Left cardiac atrium (tissue), 4 donors: ENCODE results near the gene PHLDB3. TPM values are rescaled to one million over a fixed set of nuclear protein-coding genes. Genes with fewer than 3 reads are reported as not detected.

Experiments
- ATAC-seq, 2 donors: fragments of 200-7000 bp; cut with Tn5 transposase; one replicate each; pipeline ENCODE4 v1.9.1; 2020; ENCODE audit warnings: mild to moderate bottlenecking in 2 of 2, moderate library complexity in 2 of 2
- DNase-seq: peaks from one replicate; pipeline ENCODE4 v3.0.0-alpha.2; 2020
- intact Hi-C, 2 donors: fragments of 100-400 bp; cut with DNase I; formaldehyde crosslinking; loops; one replicate each; pipeline versions ENCODE4 v1.14.1 to v1.15.1; 2022 to 2023
- total RNA-seq, 2 donors: library from RNA; stranded (reverse); fragmentation: NEBNext Ultra II Directional; extraction: Animal tissue kit (Norgen Biotek cat#: 25700); gene quantifications; one replicate each; pipeline ENCODE4 v1.2.1, GENCODE V29; 2021
- donor health status: DM: no; HTN: yes; CAD: no.
- donor health status: DM: no; HTN: yes; CAD: no; lungs with severe emphysema.
- donor health status: DM: yes; HTN: yes; CAD: no.
- donor health status: Dilated cardiomyopathy.

The PHLDB3 gene
- total RNA-seq, 2 donors from 2014 or later, result 7.3 to 7.4 TPM

DNA sequence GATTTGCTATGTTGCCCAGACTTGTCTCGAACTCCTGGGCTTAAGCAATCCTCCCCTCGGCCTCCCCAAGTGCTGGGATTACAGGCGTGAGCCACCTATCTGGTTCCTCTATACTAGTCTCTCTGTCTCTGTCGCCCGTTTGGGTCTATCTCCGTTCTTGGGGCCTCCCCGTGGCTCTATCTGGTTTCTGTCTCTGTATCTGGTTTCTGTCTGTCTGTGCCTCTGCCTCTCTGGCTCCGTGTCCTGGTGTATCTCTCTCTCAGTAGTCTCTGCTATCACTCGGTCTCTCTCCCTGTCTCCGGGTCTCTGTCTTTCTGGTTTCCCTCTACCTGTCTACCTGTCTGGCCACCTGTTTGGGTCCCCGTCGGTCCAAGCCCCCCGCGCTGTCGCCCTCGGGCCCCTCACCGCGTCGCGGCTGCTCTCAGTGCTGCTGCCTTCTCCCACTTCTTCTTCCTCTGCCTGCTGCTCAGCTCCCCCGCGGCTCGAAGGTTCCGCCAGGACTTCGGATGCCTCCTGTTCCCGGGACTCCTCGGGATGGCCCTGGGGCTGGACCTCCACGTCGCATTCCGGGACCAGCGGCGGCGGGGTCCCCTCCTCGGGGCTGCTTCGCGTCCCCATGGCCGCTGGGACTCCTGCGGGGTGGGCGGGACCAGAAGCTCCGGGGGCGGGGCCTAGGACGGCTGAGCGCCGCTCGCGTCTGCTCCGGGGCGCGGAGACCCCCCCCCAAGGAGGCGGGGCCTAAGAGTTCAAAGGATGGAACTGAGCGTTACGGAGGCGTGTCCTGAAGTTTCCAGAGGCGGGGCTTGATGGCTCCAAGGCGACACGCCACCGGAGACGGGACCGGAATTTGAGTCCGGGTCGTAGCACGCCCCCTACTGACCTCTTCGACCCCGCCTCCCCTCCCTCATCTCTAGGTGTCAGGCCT, 783 bp downstream of the PHLDB3 start:
- intact Hi-C loops, result no loop called here
- DNase-seq, result peak; percentile 99
- ATAC-seq, result peak; percentile 99

DNA sequence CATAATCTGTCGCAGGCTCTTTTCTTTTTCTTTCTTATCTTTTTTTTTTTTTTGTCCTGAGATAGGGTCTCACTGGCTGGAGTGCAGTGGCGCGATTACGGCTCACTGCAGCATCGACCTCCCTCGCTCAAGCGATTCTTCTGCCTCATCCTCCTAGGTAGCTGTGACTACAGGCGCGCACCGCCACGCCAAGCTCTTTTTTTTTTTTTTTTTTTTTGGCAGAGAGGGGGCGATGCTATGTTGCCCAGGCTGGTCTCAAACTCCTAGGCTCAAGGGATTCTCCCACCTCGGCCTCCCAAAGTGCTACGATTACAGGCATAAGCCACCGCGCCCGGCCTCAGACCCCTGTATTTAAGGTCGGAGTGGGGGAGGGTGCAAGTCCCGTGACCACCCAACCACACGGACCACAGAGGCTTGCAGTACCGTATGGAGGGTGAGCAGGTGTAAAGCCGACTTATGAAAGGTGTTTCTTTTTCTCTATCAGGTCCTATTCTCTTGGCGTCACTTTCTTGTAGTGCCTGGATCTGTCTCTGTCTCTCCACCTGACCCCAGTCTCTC, 2.0 kb downstream of the PHLDB3 start:
- ATAC-seq (no peak), DNase-seq (no peak)
- intact Hi-C loops, result no loop called here

DNA sequence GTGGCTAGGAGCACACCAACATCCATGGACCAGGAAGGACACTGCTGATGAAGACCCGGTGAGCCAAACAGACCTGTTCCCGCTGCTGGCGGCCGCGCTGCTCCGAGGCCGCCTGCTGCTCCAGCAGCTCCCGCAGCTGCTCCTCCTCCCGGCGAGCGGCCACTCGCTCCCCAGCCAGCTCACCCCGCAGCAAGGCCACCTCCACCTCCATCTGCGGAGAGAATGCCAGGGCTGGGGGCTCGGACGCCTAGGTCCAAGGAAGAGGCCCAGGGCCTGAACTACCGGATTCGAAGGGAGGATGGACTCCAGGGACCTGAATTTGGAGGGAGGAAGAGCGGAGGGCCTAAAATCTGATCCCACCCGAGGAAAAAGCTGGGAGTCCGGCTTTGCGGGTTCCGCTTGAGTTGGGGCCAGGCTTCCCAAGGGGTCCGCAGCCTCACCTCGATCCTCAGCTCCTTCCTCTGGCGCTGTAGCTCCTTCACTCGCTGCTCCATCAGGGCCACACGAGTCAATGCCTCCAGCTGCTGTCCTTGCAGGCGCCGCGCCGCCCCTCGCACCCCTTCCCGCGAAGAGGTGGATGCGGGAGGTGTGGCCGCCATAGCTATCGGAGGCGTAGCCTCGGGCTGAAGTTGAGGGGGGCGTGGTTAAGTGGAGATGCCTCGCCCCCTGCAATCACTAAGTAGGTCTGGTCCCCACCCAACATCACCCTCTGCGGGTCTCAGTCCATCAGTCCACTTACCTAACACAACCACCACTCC, 2.7 kb downstream of the PHLDB3 start:
- ATAC-seq (no peak), DNase-seq (peak; percentile 39)
- intact Hi-C loops, result no loop called here

DNA sequence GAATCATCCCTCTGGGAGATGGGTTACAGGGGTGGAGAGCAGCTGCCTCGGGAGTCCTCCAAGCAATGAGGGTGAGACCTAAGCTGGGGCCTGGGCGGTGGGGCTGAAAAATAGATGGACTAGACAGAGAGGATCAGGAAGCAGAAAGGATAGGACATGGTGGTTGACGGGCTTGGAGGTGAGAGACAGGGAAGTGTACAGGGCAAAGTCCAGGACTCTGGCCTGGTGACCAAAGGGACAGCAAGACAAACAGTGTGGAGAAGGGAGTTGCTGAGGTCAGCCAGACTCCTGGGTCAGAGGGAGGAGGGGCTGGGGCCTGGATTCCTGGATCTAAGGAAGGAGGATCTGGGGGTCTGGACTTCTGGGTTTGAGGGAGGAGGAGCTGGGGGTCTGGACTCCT, 5.5 kb downstream of the PHLDB3 start:
- intact Hi-C loops, result no loop called here
- DNase-seq (no peak), ATAC-seq (no peak)

DNA sequence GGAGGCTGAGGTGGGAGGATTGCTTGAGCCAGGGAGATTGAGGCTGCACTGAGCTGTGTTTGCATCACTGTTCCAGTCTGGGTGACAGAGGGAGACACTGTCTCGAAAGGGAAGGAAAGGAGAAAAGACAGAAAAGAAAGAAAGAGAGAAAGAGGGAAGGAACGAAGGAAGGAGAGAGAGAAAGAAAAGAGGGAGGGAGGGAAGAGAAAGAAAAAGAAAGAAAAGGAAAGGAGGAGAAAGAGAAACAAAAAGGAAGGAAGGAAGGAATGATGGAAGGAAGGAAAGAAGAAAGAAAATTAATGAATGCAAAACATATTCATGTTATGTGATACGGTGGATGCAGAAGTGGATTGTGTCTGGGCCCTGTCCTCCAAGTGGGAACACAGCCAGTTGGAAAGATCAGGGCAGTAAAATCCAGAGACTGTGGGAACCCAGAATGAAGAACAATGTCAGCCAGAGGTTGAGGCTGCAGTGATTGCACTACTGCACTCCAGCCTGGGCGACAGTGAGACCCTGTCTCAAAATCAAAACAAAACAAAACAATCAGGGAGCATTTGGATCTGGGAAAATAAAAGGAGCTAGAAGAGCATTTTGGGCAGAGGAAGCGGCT, 6.2 kb downstream of the PHLDB3 start:
- intact Hi-C loops, result no loop called here
- ATAC-seq, result peak; percentile 18 to 77
- DNase-seq, result no peak

DNA sequence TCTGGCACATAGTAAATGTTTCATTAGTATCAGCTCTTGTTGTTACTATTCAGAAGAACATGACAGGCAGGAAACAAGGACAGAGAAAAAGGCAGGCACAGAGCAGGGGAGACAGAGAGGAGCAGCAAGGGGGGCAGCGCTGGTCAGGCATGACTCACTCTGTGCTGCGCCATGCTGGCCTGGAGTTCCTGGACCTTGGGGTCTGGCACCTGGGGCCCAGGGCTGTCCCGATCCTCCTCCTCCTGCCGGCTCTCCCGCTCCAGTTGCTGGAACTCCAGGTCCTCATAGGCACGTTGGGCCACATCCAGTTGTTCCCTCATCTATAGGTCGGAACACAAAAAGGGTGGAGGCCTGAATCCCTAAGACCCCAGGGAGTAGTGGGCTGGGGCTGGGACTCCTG, 7.6 kb downstream of the PHLDB3 start:
- ATAC-seq (no peak), DNase-seq (no peak)
- intact Hi-C loops, result no loop called here

DNA sequence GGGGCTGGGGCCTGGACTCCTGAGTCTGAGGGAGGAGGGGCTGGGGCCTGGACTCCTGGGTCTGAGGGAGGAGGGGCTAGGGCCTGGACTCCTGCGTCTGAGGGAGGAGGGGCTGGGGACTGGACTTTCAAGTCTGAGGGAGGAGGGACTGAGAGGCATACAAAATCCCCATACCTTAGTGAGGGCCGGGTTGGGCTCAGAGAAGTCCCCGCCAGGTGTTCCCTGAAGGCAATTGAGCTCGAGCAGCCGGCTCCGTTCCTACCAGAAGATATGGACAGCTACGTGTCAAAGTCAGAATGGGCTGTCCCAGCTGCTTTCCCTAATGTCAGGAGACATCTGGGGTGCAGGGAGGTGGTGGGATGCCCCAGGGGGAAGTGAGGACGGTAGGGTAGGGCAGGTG, 9.5 kb downstream of the PHLDB3 start:
- no peak for ATAC-seq
- DNase-seq, result no peak
- intact Hi-C loops, result no loop called here

DNA sequence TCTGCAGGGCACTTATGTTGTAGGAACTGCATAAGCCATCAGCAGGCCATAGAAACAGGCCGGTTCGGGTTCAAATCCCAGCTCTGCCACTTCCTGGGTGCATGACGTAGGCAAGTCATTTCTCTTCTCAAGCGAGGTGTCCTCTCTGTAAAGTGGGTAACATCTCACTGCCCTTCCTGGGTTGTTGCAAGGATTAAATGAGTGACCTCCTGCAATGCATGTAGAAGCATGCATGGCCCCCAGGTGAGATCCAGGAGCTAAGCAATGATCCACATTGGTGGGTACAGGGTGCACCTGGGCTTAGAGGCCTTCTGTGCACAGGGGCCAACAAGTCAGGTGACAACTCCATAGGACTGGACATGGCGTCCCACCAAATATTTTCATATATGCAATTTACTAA, 13.8 kb downstream of the PHLDB3 start:
- intact Hi-C loops, result no loop called here
- no peak for DNase-seq
- ATAC-seq, result no peak

DNA sequence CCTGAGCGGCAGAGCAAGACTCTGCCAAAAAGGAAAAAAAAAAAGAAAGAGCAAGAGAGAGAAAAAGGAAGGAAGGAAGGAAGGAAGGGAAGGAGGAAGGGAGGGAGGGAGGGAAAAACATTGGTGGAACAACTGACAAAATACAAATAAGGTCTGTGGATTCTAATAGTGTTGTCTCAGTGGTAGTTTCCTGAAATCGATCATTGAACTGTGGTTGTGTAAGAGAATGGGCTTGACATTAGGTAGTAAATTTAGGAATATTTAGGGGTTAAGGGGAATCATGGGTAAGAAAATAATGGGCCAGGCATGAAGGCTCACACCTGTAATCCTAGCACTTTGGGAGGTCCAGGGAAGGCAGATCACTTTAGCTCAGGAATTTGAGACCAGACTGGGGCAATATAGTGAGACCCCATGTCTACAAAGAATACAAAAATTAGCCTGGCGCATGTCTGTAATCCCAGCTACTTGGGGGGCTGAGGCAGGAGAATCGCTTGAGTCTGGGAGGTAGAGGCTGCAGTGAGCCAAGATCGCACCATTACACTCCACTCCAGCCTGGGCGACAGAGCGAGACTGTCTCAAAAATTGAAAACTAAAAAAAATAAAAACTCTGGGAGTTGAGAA, 14.5 kb downstream of the PHLDB3 start:
- no peak for ATAC-seq
- intact Hi-C loops, result no loop called here

DNA sequence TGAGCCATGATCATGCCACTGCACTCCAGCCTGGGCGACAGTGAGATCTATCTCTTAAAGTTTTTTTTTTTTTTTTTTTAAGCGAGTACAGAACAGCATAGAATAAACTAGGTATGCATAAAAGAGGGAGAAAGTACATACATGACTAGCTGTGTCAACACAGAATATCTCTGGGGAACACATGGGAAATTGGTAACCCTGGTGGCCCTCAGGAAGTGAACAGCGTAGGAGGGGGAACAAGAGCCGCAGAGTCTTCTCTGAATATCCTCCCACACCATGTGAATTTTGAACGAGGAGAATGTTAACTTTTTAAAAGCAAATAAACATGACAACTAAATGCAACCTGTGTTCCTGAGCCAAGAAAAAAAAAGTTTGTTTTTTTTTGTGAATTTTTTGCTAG, 15.2 kb downstream of the PHLDB3 start:
- DNase-seq, result no peak
- ATAC-seq, result peak in 1 of 2 donors; percentile 19
- intact Hi-C loops, result no loop called here

More for the DNA sequence above, 14.5 kb downstream of the PHLDB3 start:
- no peak for DNase-seq

DNA sequence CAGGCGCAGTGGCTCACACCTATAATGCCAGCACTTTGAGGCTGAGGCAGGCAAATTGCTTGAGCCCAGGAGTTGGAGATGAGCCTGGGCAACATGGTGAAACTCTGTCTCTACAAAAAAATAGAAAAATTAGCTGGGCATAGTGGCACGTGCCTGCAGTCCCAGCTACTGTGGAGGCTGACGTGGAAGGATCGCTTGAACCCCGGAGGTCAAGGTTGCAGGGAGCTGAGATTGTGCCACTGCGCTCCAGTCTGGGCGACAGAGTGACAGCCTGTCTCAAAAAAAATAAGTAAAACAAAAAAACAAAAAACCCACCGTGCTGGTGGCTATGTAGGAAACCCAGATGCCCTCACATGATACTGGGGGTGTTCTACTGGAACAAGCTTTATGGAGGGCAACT, 16.4 kb downstream of the PHLDB3 start:
- DNase-seq (no peak), ATAC-seq (no peak)
- intact Hi-C loops, result no loop called here

DNA sequence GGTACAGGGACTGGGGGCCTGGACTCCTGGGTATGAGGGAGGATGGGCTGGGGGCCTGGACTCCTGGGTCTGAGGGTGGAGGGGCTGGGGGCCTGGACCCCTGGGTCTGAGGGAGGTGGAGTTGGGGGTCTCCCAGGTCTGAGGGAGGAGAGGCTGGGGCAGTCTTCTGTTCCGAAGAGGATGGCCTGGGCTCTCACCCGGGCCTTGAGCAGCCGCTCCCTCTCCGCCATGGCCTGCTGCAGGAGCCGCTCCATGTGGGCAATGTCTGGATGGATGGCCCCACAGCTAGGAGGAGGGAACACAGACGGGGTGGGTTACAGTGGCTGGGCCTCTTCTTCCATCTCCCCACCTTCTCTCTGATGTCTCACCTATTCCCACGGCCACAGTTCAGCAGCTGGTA, 18.1 kb downstream of the PHLDB3 start:
- intact Hi-C loops, result no loop called here
- DNase-seq, result no peak

DNA sequence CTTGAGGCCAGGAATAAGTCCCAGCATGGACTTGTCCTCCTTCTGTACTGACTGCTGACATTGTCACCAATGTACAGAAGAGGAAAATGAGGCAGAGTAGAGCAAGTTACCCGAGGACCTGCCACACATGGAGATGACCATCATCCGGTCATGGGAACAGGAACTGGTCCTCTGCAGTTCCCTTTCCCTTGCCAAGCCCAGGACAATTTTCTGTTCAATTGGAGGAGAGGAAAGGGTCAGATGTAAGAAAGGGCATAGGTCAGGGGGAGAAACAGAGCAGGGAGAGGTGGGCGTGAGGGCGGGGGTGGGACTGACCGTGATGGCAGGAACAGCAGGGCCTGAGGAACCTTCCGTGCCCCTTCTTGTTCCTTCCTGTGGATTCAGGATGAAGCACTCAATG, 18.6 kb downstream of the PHLDB3 start:
- ATAC-seq (no peak), DNase-seq (no peak)
- intact Hi-C loops, result no loop called here

More for the DNA sequence above, 18.1 kb downstream of the PHLDB3 start:
- ATAC-seq, result no peak

DNA sequence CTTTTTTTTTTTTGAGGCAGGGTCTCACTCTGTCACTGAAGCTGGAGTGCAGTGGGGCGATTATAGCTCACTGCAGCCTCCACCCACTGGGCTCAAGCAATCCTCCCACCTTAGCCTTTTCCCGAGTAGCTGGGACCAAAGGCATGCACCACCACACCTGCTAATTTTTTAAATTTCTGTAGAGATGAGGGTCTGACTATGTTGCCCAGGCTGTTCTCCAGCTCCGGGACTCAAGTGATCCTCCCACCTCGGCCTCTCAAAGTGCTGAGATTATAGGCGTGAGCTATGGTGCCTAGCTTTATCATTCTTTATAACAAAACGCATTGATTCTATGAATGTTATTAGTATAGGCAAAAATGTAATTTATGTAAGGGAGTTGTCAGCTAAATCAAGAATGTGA, 21.3 kb downstream of the PHLDB3 start:
- intact Hi-C loops, result no loop called here
- ATAC-seq, result no peak
- no peak for DNase-seq

DNA sequence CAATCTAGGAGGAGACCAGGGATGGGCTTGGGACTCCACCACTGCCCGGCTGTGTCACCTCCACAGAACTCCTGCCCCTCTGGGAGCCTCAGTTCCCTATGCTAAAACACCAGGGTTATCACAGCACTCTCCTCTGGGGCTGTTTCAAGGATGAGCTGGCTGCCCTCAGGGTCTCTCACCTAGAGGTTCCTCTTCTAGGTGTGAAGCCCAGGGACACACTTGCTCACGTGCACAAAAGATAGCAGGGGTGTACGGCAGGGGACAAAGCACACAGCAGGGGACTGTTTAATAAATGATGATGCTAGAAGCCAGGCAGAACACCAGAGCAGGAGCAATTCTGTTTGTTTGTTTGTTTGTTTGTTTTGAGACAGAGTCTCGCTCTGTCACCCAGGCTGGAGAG, 22.4 kb downstream of the PHLDB3 start:
- intact Hi-C loops, result no loop called here
- ATAC-seq (no peak), DNase-seq (no peak)

DNA sequence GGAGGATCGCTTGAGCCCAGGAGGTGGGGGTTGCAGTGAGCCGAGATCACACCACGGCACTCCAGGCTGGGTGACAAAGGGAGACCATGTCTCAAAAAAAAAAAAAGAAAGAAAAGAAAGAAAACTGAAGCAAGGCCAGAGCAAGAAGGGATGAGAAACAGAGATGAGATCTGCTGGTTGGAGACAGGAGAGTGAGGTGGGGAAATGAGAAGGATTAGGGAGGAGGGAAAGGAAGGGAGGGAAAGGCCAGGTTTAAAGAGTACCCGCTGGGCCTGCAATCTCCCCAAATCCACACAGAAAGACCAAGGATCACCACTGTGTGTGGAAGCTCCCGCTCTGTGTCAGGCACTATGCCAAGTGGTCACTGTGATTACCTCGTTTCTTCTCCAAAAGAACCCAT, 22.8 kb downstream of the PHLDB3 start:
- ATAC-seq, result no peak
- DNase-seq, result no peak
- intact Hi-C loops, result no loop called here

DNA sequence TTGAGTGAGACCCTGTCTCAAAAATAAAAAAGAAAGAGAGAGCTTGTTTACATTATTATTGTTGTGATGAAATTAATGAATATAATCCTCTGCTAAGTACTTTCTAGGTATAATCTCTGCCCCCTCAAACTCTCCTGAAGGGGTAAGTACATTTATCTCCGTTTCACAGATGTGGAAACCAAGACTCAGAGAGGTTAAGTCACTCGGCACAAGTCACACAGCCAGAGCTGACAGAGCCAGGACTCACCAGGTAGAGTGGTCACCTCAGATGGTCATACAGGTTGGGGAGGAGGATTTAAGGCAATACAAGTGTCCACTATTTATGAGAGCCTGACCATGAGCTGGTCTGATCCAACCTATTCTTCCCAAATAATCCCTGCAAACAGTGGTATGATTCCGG, 24.0 kb downstream of the PHLDB3 start:
- intact Hi-C loops, result no loop called here
- ATAC-seq (no peak), DNase-seq (no peak)

DNA sequence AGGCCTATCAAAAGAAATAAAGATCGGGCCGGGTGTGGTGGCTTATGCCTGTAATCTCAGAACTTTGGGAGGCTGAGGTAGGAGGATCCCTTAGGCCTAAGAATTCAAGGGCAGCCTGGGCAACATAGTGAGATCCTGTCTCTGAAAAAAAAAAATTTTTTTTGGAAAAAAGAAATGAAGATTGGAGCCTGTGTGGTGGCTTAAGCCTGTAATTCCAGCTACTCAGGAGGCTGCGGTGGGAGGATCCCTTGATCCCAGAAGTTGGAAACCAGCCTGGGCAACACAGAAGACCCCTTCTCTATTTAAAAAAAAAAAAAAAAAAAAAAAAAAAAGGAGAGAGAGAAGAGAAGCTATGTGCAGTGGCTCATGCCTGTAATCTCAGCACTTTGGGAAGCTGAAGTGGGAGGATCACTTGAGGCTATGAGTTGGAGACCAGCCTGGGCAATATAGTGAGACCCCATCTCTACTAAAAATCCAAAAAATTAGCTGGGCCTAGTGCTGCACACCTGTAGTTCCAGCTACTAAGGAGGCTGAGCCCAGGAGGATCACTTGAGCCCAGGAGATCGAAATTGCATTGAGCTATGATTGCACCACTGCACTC, 24.5 kb downstream of the PHLDB3 start:
- ATAC-seq, result no peak
- no peak for DNase-seq
- intact Hi-C loops, result no loop called here

DNA sequence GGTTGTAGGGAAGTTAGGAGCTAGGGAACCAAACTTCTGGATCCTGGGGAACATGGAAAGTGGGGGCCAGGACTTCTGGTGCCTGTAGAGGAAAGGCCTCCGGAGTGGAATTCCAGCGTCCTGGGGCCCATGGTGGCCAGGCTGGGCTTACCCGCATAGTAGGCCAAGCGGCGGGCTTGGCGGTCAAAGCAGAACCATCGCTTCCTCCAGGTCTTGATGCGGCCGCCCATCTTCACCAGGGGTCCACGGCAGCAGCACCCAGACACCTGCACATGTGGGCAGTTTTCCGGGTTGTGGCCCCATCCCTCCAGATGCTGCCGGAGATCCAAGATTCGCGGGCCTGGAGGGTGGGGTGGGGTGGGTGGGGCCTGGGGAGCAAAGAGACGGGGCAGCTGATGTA, 25.3 kb downstream of the PHLDB3 start:
- intact Hi-C loops, result no loop called here
- ATAC-seq (no peak), DNase-seq (no peak)
